ENCODE measurements around the gene KRTAP1-5.
"Not testable (repeated sequence)": the region's sequence is repeated elsewhere in the genome, so short reads cannot be mapped to it uniquely, and the experiment has no call there.

The KRTAP1-5 gene

GRCh38 chr17:41003926-41004325, 23.1 kb downstream of the KRTAP1-5 start:
- no peak for DNase-seq (ENCODE audit: low spot score)

- DNase-seq (ENCODE audit: low spot score): no peak
Measured at GRCh38 chr17:41002814-41003213, 24.2 kb downstream of the KRTAP1-5 start.

GRCh38 chr17:41001795-41002194, 25.2 kb downstream of the KRTAP1-5 start:
- no peak for DNase-seq (ENCODE audit: low spot score)

- not testable (repeated sequence) for DNase-seq (ENCODE audit: low spot score)
Measured at GRCh38 chr17:40999563-40999962, 27.4 kb downstream of the KRTAP1-5 start, which contains the start of gene KRTAP3-2. TSS of gene KRTAP3-2 (minus strand) at chr17:40999906. CDS start at chr17:40999853, 53 bp downstream.

GRCh38 chr17:40997361-40997760, 29.6 kb downstream of the KRTAP1-5 start:
- DNase-seq (ENCODE audit: low spot score): no peak

GRCh38 chr17:40996829-40997228, 30.2 kb downstream of the KRTAP1-5 start:
- no peak for DNase-seq (ENCODE audit: low spot score)

GRCh38 chr17:40995116-40995515, 31.9 kb downstream of the KRTAP1-5 start:
- no peak for DNase-seq (ENCODE audit: low spot score)

GRCh38 chr17:40993839-40994238, 33.2 kb downstream of the KRTAP1-5 start, which contains the start of gene KRTAP3-3:
TSS of gene KRTAP3-3 (minus strand) at chr17:40994164. CDS start at chr17:40994097, 67 bp downstream.
- no peak for DNase-seq (ENCODE audit: low spot score)

- no peak for DNase-seq (ENCODE audit: low spot score)
Measured at GRCh38 chr17:40993084-40993483, 33.9 kb downstream of the KRTAP1-5 start.

GRCh38 chr17:40992666-40993065, 34.3 kb downstream of the KRTAP1-5 start:
- DNase-seq (ENCODE audit: low spot score): no peak

GRCh38 chr17:40986920-40987319, 40.1 kb downstream of the KRTAP1-5 start:
- no peak for DNase-seq (ENCODE audit: low spot score)

- no peak for DNase-seq (ENCODE audit: low spot score)
Measured at GRCh38 chr17:40984226-40984625, 42.8 kb downstream of the KRTAP1-5 start, which contains the start of gene KRT40. TSS of gene KRT40 (minus strand) at chr17:40984326. CDS start at chr17:40984273, 53 bp downstream.

GRCh38 chr17:40981115-40981514, 45.9 kb downstream of the KRTAP1-5 start:
- no peak for DNase-seq (ENCODE audit: low spot score)

GRCh38 chr17:40980596-40980995, 46.4 kb downstream of the KRTAP1-5 start:
- no peak for DNase-seq (ENCODE audit: low spot score)

- DNase-seq (ENCODE audit: low spot score): no peak
Measured at GRCh38 chr17:40980117-40980516, 46.9 kb downstream of the KRTAP1-5 start.

GRCh38 chr17:40978575-40979151, 48.3 kb downstream of the KRTAP1-5 start:
- no peak for DNase-seq (ENCODE audit: low spot score)

All from D341Med (cell line).